Glutamatergic neuron (in vitro differentiated cells): ENCODE data around the gene DOCK2. TPM values are rescaled to one million over a fixed set of nuclear protein-coding genes. Genes with fewer than 3 reads are reported as not detected.

Experiments
- DNase-seq: peaks from one replicate; pipeline ENCODE4 v3.0.0; 2022
- H3K27ac Mint-ChIP-seq: one replicate; pipeline ENCODE4 v1.8.0; 2020; ENCODE audit warnings: mild to moderate bottlenecking, mixed read lengths, inconsistent platforms; ENCODE audit not compliant: unreplicated experiment
- H3K27me3 Mint-ChIP-seq: one replicate; pipeline ENCODE4 v1.8.0; 2020; ENCODE audit warnings: mild to moderate bottlenecking, moderate library complexity, mixed read lengths, inconsistent platforms; ENCODE audit not compliant: unreplicated experiment
- H3K36me3 Mint-ChIP-seq: one replicate; pipeline ENCODE4 v1.8.0; 2020; ENCODE audit warnings: mild to moderate bottlenecking, mixed read lengths, inconsistent platforms; ENCODE audit not compliant: unreplicated experiment
- H3K4me1 Mint-ChIP-seq: one replicate; pipeline ENCODE4 v1.8.0; 2020; ENCODE audit warnings: mild to moderate bottlenecking, low read depth, mixed read lengths, inconsistent platforms; ENCODE audit not compliant: unreplicated experiment
- H3K4me3 Mint-ChIP-seq: one replicate; pipeline ENCODE4 v1.8.0; 2020; ENCODE audit warnings: mild to moderate bottlenecking, mixed read lengths, inconsistent platforms; ENCODE audit not compliant: unreplicated experiment
- H3K9me3 Mint-ChIP-seq: one replicate; pipeline ENCODE4 v1.8.0; 2020; ENCODE audit warnings: mild to moderate bottlenecking, moderate library complexity, mixed read lengths, inconsistent platforms; ENCODE audit not compliant: unreplicated experiment
- CTCF ChIP-seq: fragments of 200-600 bp; sonication (generic); IDR thresholded peaks from one replicate; pipeline ENCODE4 v1.5.0; 2021; ENCODE audit not compliant: partially characterized antibody, unreplicated experiment
- total RNA-seq: library from RNA; stranded (reverse); fragmentation: NEBNext Ultra II Directional; extraction: Animal tissue kit (Norgen Biotek cat#: 25700); gene quantifications from one replicate; pipeline ENCODE4 v1.2.1, GENCODE V29; 2021; ENCODE audit not compliant: unreplicated experiment

Gene DOCK2
- total RNA-seq, 1 donor from 2014 or later, result 0.66 TPM

GRCh38 chr5:169864483-169864882 lies 227.4 kb downstream of the DOCK2 start:
- Mint-ChIP-seq H3K4me3 (no peak overlapping the region), H3K27me3 (peaks cover 6% of the 10 kb centered on the region), H3K36me3 (peaks cover 4% of the 10 kb centered on the region), H3K4me1 (peaks cover 3% of the 10 kb centered on the region), H3K9me3 (peaks cover 1% of the 10 kb centered on the region), H3K27ac (no peak overlapping the region)
- no peak for DNase-seq
- no peak for TF ChIP-seq CTCF

- H3K4me3 Mint-ChIP-seq, result no peak overlapping the region
- peaks cover 4% of the 10 kb centered on the region for H3K36me3 Mint-ChIP-seq
- H3K9me3 Mint-ChIP-seq, result peaks cover 1% of the 10 kb centered on the region
- peaks cover 6% of the 10 kb centered on the region for H3K27me3 Mint-ChIP-seq
- no peak for DNase-seq
- no peak for TF ChIP-seq CTCF
- H3K27ac Mint-ChIP-seq, result no peak overlapping the region
- peaks cover 3% of the 10 kb centered on the region for H3K4me1 Mint-ChIP-seq
These were observed 230.3 kb downstream of the DOCK2 start for GRCh38 chr5:169867347-169867746.

GRCh38 chr5:169869066-169869465 lies 232.0 kb downstream of the DOCK2 start:
- Mint-ChIP-seq H3K4me1 (peaks cover 3% of the 10 kb centered on the region), H3K27me3 (peaks cover 6% of the 10 kb centered on the region), H3K9me3 (peaks cover 3% of the 10 kb centered on the region), H3K27ac (no peak overlapping the region), H3K36me3 (peaks cover 4% of the 10 kb centered on the region), H3K4me3 (no peak overlapping the region)
- TF ChIP-seq CTCF, result no peak
- DNase-seq, result no peak

- H3K27ac Mint-ChIP-seq, result no peak overlapping the region
These were observed 233.1 kb downstream of the DOCK2 start for GRCh38 chr5:169870211-169870610.

More at GRCh38 chr5:169870211-169870610, 233.1 kb downstream of the DOCK2 start:
- Mint-ChIP-seq H3K4me3 (no peak overlapping the region), H3K36me3 (no peaks in the 10 kb centered on the region), H3K9me3 (peaks cover 2% of the 10 kb centered on the region), H3K27me3 (peaks cover 6% of the 10 kb centered on the region), H3K4me1 (peaks cover 3% of the 10 kb centered on the region)
- TF ChIP-seq CTCF, result no peak
- DNase-seq, result no peak
